ENCODE data around the gene NHS.
A peak's percentile ranks its signal among the peaks of the same experiment; 100 is the strongest.
"Not testable (repeated sequence)": the region's sequence is repeated elsewhere in the genome, so short reads cannot be mapped to it uniquely, and the experiment has no call there.

NHS gene

GRCh38 chrX:17496407-17496806, 121.4 kb downstream of the NHS start:
- DNase-seq (ENCODE audit: low spot score) = no peak

GRCh38 chrX:17497193-17497592, 122.2 kb downstream of the NHS start:
- DNase-seq (ENCODE audit: low spot score) = no peak

- DNase-seq (ENCODE audit: low spot score) = no peak
These were observed 124.5 kb downstream of the NHS start for GRCh38 chrX:17499512-17499911.

GRCh38 chrX:17500145-17500579, 125.2 kb downstream of the NHS start:
- no peak for DNase-seq (ENCODE audit: low spot score)

- no peak for DNase-seq (ENCODE audit: low spot score)
These were observed 126.7 kb downstream of the NHS start for GRCh38 chrX:17501746-17502145.

GRCh38 chrX:17506352-17506751, 131.4 kb downstream of the NHS start:
- DNase-seq (ENCODE audit: low spot score) = not testable (repeated sequence)

GRCh38 chrX:17511556-17511955, 136.6 kb downstream of the NHS start:
- DNase-seq (ENCODE audit: low spot score) = no peak

GRCh38 chrX:17519358-17519757, 144.4 kb downstream of the NHS start:
- peak; percentile 44 for DNase-seq (ENCODE audit: low spot score)

- no peak for DNase-seq (ENCODE audit: low spot score)
These were observed 145.1 kb downstream of the NHS start for GRCh38 chrX:17520016-17520615.

- peak; percentile 25 for DNase-seq (ENCODE audit: low spot score)
These were observed 147.1 kb downstream of the NHS start for GRCh38 chrX:17521871-17522693.

- DNase-seq (ENCODE audit: low spot score) = no peak
These were observed 150.3 kb downstream of the NHS start for GRCh38 chrX:17525266-17525665.

GRCh38 chrX:17525762-17526555, 151.0 kb downstream of the NHS start:
- peak; percentile 21 for DNase-seq (ENCODE audit: low spot score)

- DNase-seq (ENCODE audit: low spot score) = no peak
These were observed 152.2 kb downstream of the NHS start for GRCh38 chrX:17527135-17527701.

GRCh38 chrX:17527922-17528321, 152.9 kb downstream of the NHS start:
- no peak for DNase-seq (ENCODE audit: low spot score)

GRCh38 chrX:17529151-17529745, 154.2 kb downstream of the NHS start:
- DNase-seq (ENCODE audit: low spot score) = no peak

GRCh38 chrX:17531500-17531899, 156.5 kb downstream of the NHS start:
- no peak for DNase-seq (ENCODE audit: low spot score)

GRCh38 chrX:17535229-17535628, 160.2 kb downstream of the NHS start:
- peak; percentile 32 for DNase-seq (ENCODE audit: low spot score)

- DNase-seq (ENCODE audit: low spot score) = no peak
These were observed 162.8 kb downstream of the NHS start for GRCh38 chrX:17537723-17538243.

- DNase-seq (ENCODE audit: low spot score) = no peak
These were observed 167.1 kb downstream of the NHS start for GRCh38 chrX:17542123-17542522.

GRCh38 chrX:17544821-17545220, 169.8 kb downstream of the NHS start:
- DNase-seq (ENCODE audit: low spot score) = no peak

- DNase-seq (ENCODE audit: low spot score) = no peak
These were observed 171.4 kb downstream of the NHS start for GRCh38 chrX:17546356-17546755.

GRCh38 chrX:17547658-17548057, 172.7 kb downstream of the NHS start:
- DNase-seq (ENCODE audit: low spot score) = peak; percentile 53
